IMR-90 (cell line): ENCODE data around the gene SLIT3. TPM values are rescaled to one million over a fixed set of nuclear protein-coding genes. Genes with fewer than 3 reads are reported as not detected.

Source experiments
- ATAC-seq: fragments of 200-7000 bp; cut with Tn5 transposase; 2 replicates; pipeline ENCODE4 v1.9.1; 2020; ENCODE audit warnings: low read depth, mild to moderate bottlenecking, moderate library complexity
- BruUV-seq: library from RNA; stranded (reverse); fragments of 400-500 nt; replicated peaks from 2 replicates; lab custom pipeline; 2021; lab: Mats Ljungman, UMichigan
- CTCF ChIA-PET: fragments of 300-600 bp; formaldehyde crosslinking; extraction: SDS; loops from one replicate; lab custom pipeline; 2021; ENCODE audit warnings: antibody characterized with exemption; lab: Yijun Ruan, JAX
- POLR2A ChIA-PET: fragments of 300-600 bp; sonication (Branson Sonifier 250); formaldehyde crosslinking; loops from one replicate; lab custom pipeline; 2022; ENCODE audit warnings: antibody characterized with exemption; ENCODE audit not compliant: unreplicated experiment; lab: Charles Lee
- DNase-seq: peaks from one replicate; pipeline ENCODE4 v3.0.0; 2013
- H2AFZ ChIP-seq: replicated peaks from 2 replicates; pipeline ENCODE3; 2013; ENCODE audit warnings: low read length, mild to moderate bottlenecking; ENCODE audit not compliant: poor library complexity
- H2AK5ac ChIP-seq: 2 replicates; pipeline ENCODE4 v1.6.1; 2013; ENCODE audit warnings: low read depth, low read length, inconsistent platforms
- H2AK9ac ChIP-seq: replicated peaks from 2 replicates; pipeline ENCODE3; 2013; ENCODE audit warnings: mild to moderate bottlenecking, low read depth, low read length, moderate library complexity; ENCODE audit not compliant: poor library complexity
- H2BK120ac ChIP-seq: 2 replicates; pipeline ENCODE4 v1.6.1; 2013; ENCODE audit warnings: low read depth, low read length, inconsistent platforms
- H2BK15ac ChIP-seq: 3 replicates; pipeline ENCODE4 v1.6.1; 2013; ENCODE audit warnings: low read depth, low read length, inconsistent platforms
- H2BK20ac ChIP-seq: 2 replicates; pipeline ENCODE4 v1.6.1; 2013; ENCODE audit warnings: low read depth, mild to moderate bottlenecking, inconsistent platforms, low read length, moderate library complexity
- H2BK5ac ChIP-seq: 2 replicates; pipeline ENCODE4 v1.6.1; 2013; ENCODE audit warnings: mild to moderate bottlenecking, low read depth, low read length, inconsistent platforms; ENCODE audit not compliant: poor library complexity, severe bottlenecking
- H3K14ac ChIP-seq: replicated peaks from 2 replicates; pipeline ENCODE4 v1.6.1; 2013; ENCODE audit warnings: low read depth, low read length, inconsistent platforms
- H3K18ac ChIP-seq: 2 replicates; pipeline ENCODE4 v1.6.1; 2013; ENCODE audit warnings: low read depth, low read length, control low read depth
- H3K23ac ChIP-seq: 2 replicates; pipeline ENCODE4 v1.6.1; 2013; ENCODE audit warnings: low read depth, low read length, inconsistent platforms
- H3K27ac ChIP-seq: 2 replicates; pipeline ENCODE4 v1.5.1; 2013; ENCODE audit warnings: mild to moderate bottlenecking, control low read depth, low read length; ENCODE audit not compliant: insufficient read depth
- H3K27me3 ChIP-seq: 2 replicates; pipeline ENCODE4 v1.6.1; 2013; ENCODE audit warnings: low read length; ENCODE audit not compliant: control insufficient read depth, insufficient read depth
- H3K36me3 ChIP-seq: 2 replicates; pipeline ENCODE4 v1.6.1; 2013; ENCODE audit warnings: low read length, mixed read lengths; ENCODE audit not compliant: control insufficient read depth, insufficient read depth
- H3K4ac ChIP-seq: 2 replicates; pipeline ENCODE4 v1.6.1; 2013; ENCODE audit warnings: low read depth, low read length, inconsistent platforms
- H3K4me1 ChIP-seq: 2 replicates; pipeline ENCODE4 v1.6.1; 2013; ENCODE audit warnings: low read length, mixed read lengths; ENCODE audit not compliant: control insufficient read depth, insufficient read depth
- H3K4me2 ChIP-seq: 2 replicates; pipeline ENCODE4 v1.6.1; 2013; ENCODE audit warnings: low read depth, mild to moderate bottlenecking, control low read depth, low read length, moderate library complexity
- H3K4me3 ChIP-seq: 2 replicates; pipeline ENCODE4 v1.5.1; 2013; ENCODE audit warnings: low read depth, mild to moderate bottlenecking, control low read depth, low read length, moderate library complexity; ENCODE audit not compliant: insufficient read depth
- H3K56ac ChIP-seq: 2 replicates; pipeline ENCODE4 v1.6.1; 2013; ENCODE audit warnings: low read length, inconsistent platforms; ENCODE audit not compliant: insufficient read depth; ENCODE audit errors: extremely low read depth
- H3K79me1 ChIP-seq, 2 experiments: 2 replicates each; pipeline ENCODE4 v1.6.1; 2013; ENCODE audit warnings: low read length in 2 of 2, inconsistent platforms in 1 of 2, low read depth in 1 of 2
- H3K9ac ChIP-seq: 2 replicates; pipeline ENCODE4 v1.6.1; 2013; ENCODE audit warnings: low read depth, low read length, control low read depth
- H3K9me1 ChIP-seq: 2 replicates; pipeline ENCODE4 v1.6.1; 2013; ENCODE audit warnings: low read length, inconsistent platforms; ENCODE audit not compliant: insufficient read depth
- H3K9me3 ChIP-seq: 2 replicates; pipeline ENCODE4 v1.6.1; 2013; ENCODE audit warnings: low read length; ENCODE audit not compliant: control insufficient read depth, insufficient read depth
- H4K20me1 ChIP-seq: 2 replicates; pipeline ENCODE4 v1.6.1; 2013; ENCODE audit warnings: low read length, inconsistent platforms; ENCODE audit not compliant: insufficient read depth
- H4K5ac ChIP-seq: 2 replicates; pipeline ENCODE4 v1.6.1; 2013; ENCODE audit warnings: mild to moderate bottlenecking, low read depth, low read length, control low read depth
- H4K8ac ChIP-seq, 2 experiments: 2 replicates each; pipeline ENCODE4 v1.6.1; 2013; ENCODE audit warnings: low read depth in 2 of 2, low read length in 2 of 2, control low read depth in 1 of 2, inconsistent platforms in 1 of 2
- H4K91ac ChIP-seq: 2 replicates; pipeline ENCODE4 v1.6.1; 2013; ENCODE audit warnings: low read depth, low read length, inconsistent platforms; ENCODE audit not compliant: insufficient read depth
- CHD1 ChIP-seq: IDR thresholded peaks from 2 replicates; pipeline ENCODE4 v1.6.1; 2012; ENCODE audit warnings: low read depth, low read length, improper control_type of control experiment
- MAFK ChIP-seq: IDR thresholded peaks from 2 replicates; pipeline ENCODE4 v1.6.1; 2012; ENCODE audit warnings: low read depth, low read length, improper control_type of control experiment
- MAZ ChIP-seq: IDR thresholded peaks from 2 replicates; pipeline ENCODE4 v1.6.1; 2012; ENCODE audit warnings: low read depth, mild to moderate bottlenecking, low read length, improper control_type of control experiment, moderate library complexity, borderline replicate concordance
- RAD21 ChIP-seq: IDR thresholded peaks from 2 replicates; pipeline ENCODE4 v1.6.1; 2012; ENCODE audit warnings: low read length, improper control_type of control experiment
- WGBS, 2 experiments: methylation state at CpG; one replicate each; pipeline versions ENCODE4 v1.1.5 to v1.1.7; 2013; ENCODE audit warnings: missing lambda C conversion rate in 2 of 2; ENCODE audit not compliant: insufficient read length in 1 of 2; ENCODE audit errors: extremely low coverage in 2 of 2; 5-methylcytosine and 5-hydroxymethylcytosine counted together
- dilution Hi-C: fragments of 300-500 bp; cut with HindIII; formaldehyde crosslinking; loops from one replicate; pipeline ENCODE4 v1.14.3; 2018; ENCODE audit warnings: low sequenced_read_pairs; ENCODE audit not compliant: unreplicated experiment
- in situ Hi-C: fragments of 300-500 bp; cut with MboI; formaldehyde crosslinking; loops from 3 replicates; pipeline ENCODE4 v1.14.3; 2019; ENCODE audit warnings: low sequenced_read_pairs, inconsistent platforms, mixed read lengths
- intact Hi-C: fragments of 100-400 bp; cut with micrococcal nuclease; formaldehyde crosslinking; loops from 2 replicates; pipeline ENCODE4 v1.10.0; 2022
- polyA plus RNA-seq, 3 experiments: library from polyadenylated mRNA; depleted of rRNA; stranded (reverse); fragments of >200 nt; gene quantifications; 2 replicates each; pipeline ENCODE4 v1.2.3, GENCODE V29; 2012; ENCODE audit warnings: low replicate concordance in 1 of 3
- total RNA-seq: library from RNA; depleted of rRNA; stranded (reverse); fragments of >200 nt; gene quantifications from 2 replicates; pipeline ENCODE4 v1.2.3, GENCODE V29; 2012

The SLIT3 gene
- total and polyA plus RNA-seq, 2 of the 4 experiments (the other 2 are of a cell fraction): 0.18 to 0.50 TPM

DNA sequence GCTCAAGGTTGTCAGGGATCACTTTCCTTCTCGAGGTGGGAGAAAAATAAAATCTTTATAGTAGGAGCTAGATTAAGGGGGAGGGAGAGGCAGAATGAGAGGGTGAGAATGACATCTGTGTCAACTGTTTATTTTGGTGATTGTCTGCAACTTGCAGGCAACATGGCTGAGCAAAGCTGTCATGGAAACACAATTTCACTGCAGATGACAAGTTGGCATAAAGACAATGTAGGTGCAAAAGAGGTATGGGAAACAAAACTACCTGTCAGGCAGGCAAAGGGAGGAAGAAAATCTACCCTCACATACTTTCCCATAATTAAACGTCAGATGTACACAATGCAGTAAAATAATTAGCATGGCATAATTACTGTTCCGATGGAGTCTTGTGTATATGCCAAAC lies 167.4 kb downstream of the SLIT3 start:
- no peak overlapping the region for H3K27ac ChIP-seq
- CTCF ChIA-PET: no interaction called here

More for the DNA sequence above, 167.4 kb downstream of the SLIT3 start:
- Histone ChIP-seq H3K36me3 (no peaks in the 10 kb centered on the region), H3K27me3 (no peaks in the 10 kb centered on the region), H3K56ac (no peak overlapping the region), H2AFZ (no peak overlapping the region), H2AK9ac (no peak overlapping the region), H2BK5ac (no peak overlapping the region), H3K18ac (no peak overlapping the region), H3K23ac (no peak overlapping the region), H3K4me1 (no peaks in the 10 kb centered on the region), H3K9me1 (no peaks in the 10 kb centered on the region), H3K9me3 (peaks cover 5% of the 10 kb centered on the region), H4K5ac (no peak overlapping the region), H3K4me3 (no peak overlapping the region), H4K8ac (no peak overlapping the region), H4K91ac (no peak overlapping the region), H2BK20ac (no peak overlapping the region), H2BK120ac (no peak overlapping the region), H3K14ac (no peak overlapping the region), H2AK5ac (no peak overlapping the region), H2BK15ac (no peak overlapping the region), H3K79me1 (no peaks in the 10 kb centered on the region), H4K20me1 (no peaks in the 10 kb centered on the region), H3K9ac (no peak overlapping the region), H3K4ac (no peak overlapping the region), H3K4me2 (no peak overlapping the region)
- in situ Hi-C loops (no loop called here), intact Hi-C loops (no loop called here), dilution Hi-C loops (no loop called here)
- BruUV-seq: no TSS peak
- TF ChIP-seq MAFK: no peak
- TF ChIP-seq MAZ: no peak
- no peak for TF ChIP-seq CHD1
- TF ChIP-seq RAD21: no peak
- POLR2A ChIA-PET: no interaction called here
- ATAC-seq (no peak), DNase-seq (no peak)
- no CpG with 5 or more reads among the region's 3 CpGs for WGBS, 2 experiments
